Ishikawa (cell line): ENCODE measurements around the gene ARMC2.

Experiments used
- NFIC ChIP-seq: IDR thresholded peaks from 2 replicates; pipeline ENCODE4 v1.6.1; 2012
- YY1 ChIP-seq: IDR thresholded peaks from 2 replicates; pipeline ENCODE4 v1.6.1; 2012; ENCODE audit warnings: low read depth

DNA sequence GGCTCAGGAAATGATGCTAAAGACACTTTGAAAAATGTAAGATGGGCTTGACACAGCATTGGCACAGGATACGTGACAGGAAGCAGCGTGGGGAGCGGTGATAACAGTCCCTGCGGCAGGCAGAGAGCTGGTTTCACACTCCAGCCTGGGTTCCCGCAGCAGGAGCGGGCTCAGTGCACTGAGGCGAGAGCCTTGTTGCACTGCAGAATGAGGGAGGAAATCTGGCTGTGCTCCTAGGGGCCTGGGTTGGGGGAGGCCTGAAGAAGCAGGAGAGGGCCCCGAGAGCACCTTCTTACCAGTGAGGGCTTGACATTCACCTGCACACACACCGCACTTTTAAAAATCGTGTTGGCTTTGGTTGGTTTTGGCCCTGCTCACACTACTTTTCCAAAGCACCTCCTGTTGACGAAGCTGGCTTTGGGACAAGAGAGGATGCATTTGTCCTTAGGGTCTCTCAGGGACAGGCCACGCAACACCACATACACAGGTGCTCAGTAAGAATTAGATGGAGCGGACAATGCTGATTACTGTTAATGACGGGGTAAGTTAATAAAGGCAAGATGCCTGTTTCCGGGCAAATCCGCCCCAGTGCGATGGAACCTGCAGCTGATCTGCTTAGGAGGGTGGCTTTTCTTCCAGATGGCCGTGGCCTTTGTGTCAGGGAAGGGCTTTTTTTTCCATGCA is 49.4 kb upstream of the ARMC2 start:
- TF ChIP-seq NFIC: no peak
- TF ChIP-seq YY1: no peak
